ENCODE data around the gene LLGL2.

- TF ChIP-seq CTCF (conservative IDR thresholded peaks at IDR 0.05 in 1 of 2, IDR thresholded peaks at IDR 0.05 in 1 of 2; ENCODE audit: low read depth in 1 of 2, low read length in 2 of 2) (no peak), EZH2 (IDR thresholded peaks at IDR 0.05; ENCODE audit: low read length, missing control alignments) (no peak)
These were observed 20.7 kb downstream of the LLGL2 start for GRCh38 chr17:75546181-75546580.
